ENCODE data around the gene SLC12A8. TPM values are rescaled to one million over a fixed set of nuclear protein-coding genes. Genes with fewer than 3 reads are reported as not detected.

The SLC12A8 gene
- total and polyA plus RNA-seq, 2 donors (not counting 1 experiment from before 2014, with no cell fraction given): 0.57 to 1.1 TPM

DNA sequence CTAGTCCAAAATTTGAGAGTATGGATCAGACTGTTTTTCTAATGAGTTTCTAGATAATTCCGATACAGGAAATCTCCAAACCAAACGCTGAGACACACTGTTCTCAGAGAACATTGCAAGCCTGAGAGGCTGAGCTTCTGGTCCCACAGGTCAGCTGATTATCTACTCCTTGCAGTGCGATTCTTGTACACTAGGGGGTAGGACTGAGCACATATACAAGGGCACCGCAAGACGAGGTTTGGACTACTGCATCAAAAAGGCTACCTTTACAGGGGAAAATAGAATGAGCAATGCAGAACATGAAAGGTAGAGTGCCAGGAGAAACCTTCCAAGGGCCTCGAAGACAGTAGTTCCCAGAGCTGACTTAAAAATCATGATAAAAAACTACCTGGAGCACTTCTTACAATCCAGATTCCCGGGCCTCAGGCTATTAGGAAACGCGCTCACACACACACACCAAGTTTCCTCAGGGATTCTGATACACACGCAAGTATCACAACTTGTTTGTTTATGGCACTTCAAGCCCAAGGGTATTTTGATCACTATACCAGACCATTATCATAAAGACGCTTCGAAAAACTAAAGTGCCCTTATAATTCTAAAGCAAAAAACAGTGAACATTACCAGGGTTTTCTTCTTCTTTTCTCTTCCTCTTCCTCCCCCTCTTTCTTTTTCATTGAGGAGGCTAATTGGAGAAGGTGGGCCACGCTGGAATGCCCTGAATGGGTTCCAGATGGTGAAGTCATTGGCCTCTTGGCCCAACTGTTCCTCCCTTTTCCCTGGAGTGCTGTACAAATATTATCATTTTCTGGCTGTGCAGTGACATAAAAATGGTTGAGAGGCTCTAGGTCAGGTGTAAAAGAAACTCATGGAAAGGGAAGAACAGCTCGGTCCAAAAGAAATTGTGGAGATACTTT is 61.8 kb downstream of the SLC12A8 start:
- ChIA-PET CTCF (interaction anchor here (0.9 to 1.5 kb wide), 5 partner anchors 12 to 390 kb away, joined by 3 read pairs; no protein-coding TSS in a partner anchor), POLR2A (interaction anchor here (0.5 kb wide), 1 partner anchor 117 kb away, joined by 3 read pairs; no protein-coding TSS in a partner anchor)
- Histone ChIP-seq H3K9me3 (ENCODE audit: control extremely low read depth in 1 of 3, control insufficient read depth in 2 of 3, insufficient read depth in 1 of 3, low read length in 2 of 3) (peaks cover 0 to 11% (median 0%) of the 10 kb centered on the region in 3 donors), H3K4me3 (ENCODE audit: control extremely low read depth in 1 of 5, extremely low read depth in 1 of 5, insufficient read depth in 1 of 5, low read depth in 2 of 5, low read length in 4 of 5) (no peak overlapping the region), H3K4me2 (replicated peaks; ENCODE audit: low read depth, low read length, poor library complexity, severe bottlenecking) (no peak overlapping the region), H3K27me3 (replicated peaks in 1 of 4; ENCODE audit: control extremely low read depth in 1 of 4, control insufficient read depth in 3 of 4, insufficient read depth in 4 of 4, low read length in 3 of 4) (no peaks in the 10 kb centered on the region), H3K27ac (ENCODE audit: low read length in 2 of 2) (no peak overlapping the region), H2AFZ (ENCODE audit: insufficient read depth, low read depth, low read length, poor library complexity, severe bottlenecking) (no peak overlapping the region), H4K20me1 (ENCODE audit: control insufficient read depth, insufficient read depth, low read length, poor library complexity, severe bottlenecking) (no peaks in the 10 kb centered on the region), H3K9ac (ENCODE audit: low read length) (no peak overlapping the region), H3K4me1 (ENCODE audit: control insufficient read depth in 2 of 2, insufficient read depth in 2 of 2, low read length in 2 of 2) (peaks cover 43 to 62% of the 10 kb centered on the region in 2 donors), H3K36me3 (replicated peaks in 1 of 2; ENCODE audit: control extremely low read depth in 1 of 2, control insufficient read depth in 1 of 2, extremely low read depth in 1 of 2, insufficient read depth in 2 of 2, low read length in 1 of 2) (no peaks in the 10 kb centered on the region), H3K79me2 (ENCODE audit: control insufficient read depth, insufficient read depth, low read length) (no peaks in the 10 kb centered on the region)
- Mint-ChIP-seq H3K27ac (no peak overlapping the region), H3K27me3 (no peaks in the 10 kb centered on the region), H3K4me1 (peaks cover 46% of the 10 kb centered on the region), H3K4me3 (no peak overlapping the region), H3K9me3 (ENCODE audit: insufficient read depth) (no peaks in the 10 kb centered on the region)
- DNase-seq (peak; percentile 43), ATAC-seq (ENCODE audit: low read depth) (peak; percentile 22)
- WGBS (ENCODE audit: insufficient coverage): 100% methylated on average over 4 of the region's 14 CpGs
- TF ChIP-seq, protein P1, sequence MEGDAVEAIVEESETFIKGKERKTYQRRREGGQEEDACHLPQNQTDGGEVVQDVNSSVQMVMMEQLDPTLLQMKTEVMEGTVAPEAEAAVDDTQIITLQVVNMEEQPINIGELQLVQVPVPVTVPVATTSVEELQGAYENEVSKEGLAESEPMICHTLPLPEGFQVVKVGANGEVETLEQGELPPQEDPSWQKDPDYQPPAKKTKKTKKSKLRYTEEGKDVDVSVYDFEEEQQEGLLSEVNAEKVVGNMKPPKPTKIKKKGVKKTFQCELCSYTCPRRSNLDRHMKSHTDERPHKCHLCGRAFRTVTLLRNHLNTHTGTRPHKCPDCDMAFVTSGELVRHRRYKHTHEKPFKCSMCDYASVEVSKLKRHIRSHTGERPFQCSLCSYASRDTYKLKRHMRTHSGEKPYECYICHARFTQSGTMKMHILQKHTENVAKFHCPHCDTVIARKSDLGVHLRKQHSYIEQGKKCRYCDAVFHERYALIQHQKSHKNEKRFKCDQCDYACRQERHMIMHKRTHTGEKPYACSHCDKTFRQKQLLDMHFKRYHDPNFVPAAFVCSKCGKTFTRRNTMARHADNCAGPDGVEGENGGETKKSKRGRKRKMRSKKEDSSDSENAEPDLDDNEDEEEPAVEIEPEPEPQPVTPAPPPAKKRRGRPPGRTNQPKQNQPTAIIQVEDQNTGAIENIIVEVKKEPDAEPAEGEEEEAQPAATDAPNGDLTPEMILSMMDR (IDR thresholded peaks at IDR 0.05): peak; percentile 52
- TF ChIP-seq EZH2 (IDR thresholded peaks at IDR 0.05; ENCODE audit: borderline replicate concordance, insufficient read depth, low read depth, low read length, poor library complexity, severe bottlenecking): no peak
- intact Hi-C loops (cut with micrococcal nuclease): no loop called here

DNA sequence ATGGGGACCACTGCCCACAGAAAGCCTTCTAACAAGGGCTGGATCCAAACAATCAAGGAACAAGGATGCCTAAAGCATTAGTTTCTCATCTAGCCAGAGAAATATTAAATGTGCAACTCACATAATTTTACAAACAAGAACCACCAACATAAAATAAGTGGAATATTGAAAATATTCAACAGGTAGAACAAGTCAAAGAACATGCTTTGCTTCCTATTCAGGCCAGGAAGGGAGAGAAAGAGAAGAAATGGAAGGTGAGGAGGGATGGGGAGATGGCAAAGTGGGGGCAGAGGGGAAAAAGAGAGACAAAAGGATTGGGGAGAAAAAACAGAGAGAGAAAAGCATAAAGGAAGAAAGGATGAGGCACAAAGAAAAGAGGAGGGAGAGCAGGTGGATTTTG is 63.1 kb downstream of the SLC12A8 start:
- ChIA-PET CTCF (interaction anchor here (1.2 kb wide), 1 partner anchor 155 kb away, joined by 3 read pairs; no protein-coding TSS in a partner anchor), POLR2A (no interaction called here)
- TF ChIP-seq, protein P1 (IDR thresholded peaks at IDR 0.05): no peak
- no peak for TF ChIP-seq EZH2 (IDR thresholded peaks at IDR 0.05; ENCODE audit: borderline replicate concordance, insufficient read depth, low read depth, low read length, poor library complexity, severe bottlenecking)
- ATAC-seq (ENCODE audit: low read depth): no peak
- Histone ChIP-seq H3K27me3 (replicated peaks in 1 of 4; ENCODE audit: control extremely low read depth in 1 of 4, control insufficient read depth in 3 of 4, insufficient read depth in 4 of 4, low read length in 3 of 4) (no peaks in the 10 kb centered on the region), H3K27ac (ENCODE audit: low read length in 2 of 2) (peak overlapping the region in 1 of 2 donors; percentile 53), H3K4me1 (ENCODE audit: control insufficient read depth in 2 of 2, insufficient read depth in 2 of 2, low read length in 2 of 2) (peaks cover 39 to 64% of the 10 kb centered on the region in 2 donors), H3K9ac (ENCODE audit: low read length) (no peak overlapping the region), H4K20me1 (ENCODE audit: control insufficient read depth, insufficient read depth, low read length, poor library complexity, severe bottlenecking) (no peaks in the 10 kb centered on the region), H3K4me3 (ENCODE audit: control extremely low read depth in 1 of 5, extremely low read depth in 1 of 5, insufficient read depth in 1 of 5, low read depth in 2 of 5, low read length in 4 of 5) (no peak overlapping the region), H3K9me3 (ENCODE audit: control extremely low read depth in 1 of 3, control insufficient read depth in 2 of 3, insufficient read depth in 1 of 3, low read length in 2 of 3) (peaks cover 0 to 11% (median 0%) of the 10 kb centered on the region in 3 donors), H3K79me2 (ENCODE audit: control insufficient read depth, insufficient read depth, low read length) (no peaks in the 10 kb centered on the region), H3K36me3 (replicated peaks in 1 of 2; ENCODE audit: control extremely low read depth in 1 of 2, control insufficient read depth in 1 of 2, extremely low read depth in 1 of 2, insufficient read depth in 2 of 2, low read length in 1 of 2) (no peaks in the 10 kb centered on the region), H2AFZ (ENCODE audit: insufficient read depth, low read depth, low read length, poor library complexity, severe bottlenecking) (no peak overlapping the region), H3K4me2 (replicated peaks; ENCODE audit: low read depth, low read length, poor library complexity, severe bottlenecking) (peak overlapping the region; percentile 62)
- intact Hi-C loops (cut with micrococcal nuclease): loop anchor here (5.0 kb wide), 1 partner anchor 92 kb away; the partner anchor contains the start of gene HEG1
- DNase-seq: no peak
- Mint-ChIP-seq H3K9me3 (ENCODE audit: insufficient read depth) (no peaks in the 10 kb centered on the region), H3K27ac (peak overlapping the region; percentile 60), H3K4me1 (peaks cover 47% of the 10 kb centered on the region), H3K27me3 (no peaks in the 10 kb centered on the region), H3K4me3 (no peak overlapping the region)

All from B cell (primary cell).